ENCODE data around the gene PITPNC1. TPM values are rescaled to one million over a fixed set of nuclear protein-coding genes. Genes with fewer than 3 reads are reported as not detected.

Gene PITPNC1
- total and polyA plus RNA-seq, 2 donors (not counting 3 experiments of a cell fraction or from before 2014, with no cell fraction given) = 2.4 to 9.6 TPM

DNA sequence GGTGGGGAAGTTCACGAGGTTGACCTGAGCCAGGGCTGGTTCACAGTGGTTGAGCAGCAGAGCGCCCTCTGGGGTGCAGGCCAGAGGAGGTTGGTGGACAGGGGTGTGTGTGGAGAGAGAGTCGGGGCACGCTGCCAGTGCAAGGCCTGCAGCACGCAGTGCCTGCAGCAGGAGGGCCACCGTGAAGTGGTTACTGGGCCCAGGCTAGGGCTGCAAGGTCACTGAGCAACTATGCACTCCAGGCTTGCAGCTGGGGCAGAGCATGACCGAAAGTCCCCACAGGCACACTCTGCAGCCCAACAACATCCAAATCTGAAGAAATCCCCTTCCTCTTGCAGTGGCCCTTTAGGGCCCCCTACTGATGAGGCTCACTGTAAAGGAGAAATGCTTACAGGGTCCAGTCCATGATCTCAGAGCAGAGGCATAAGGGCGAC, 251.5 kb downstream of the PITPNC1 start:
- FAIRE-seq = no peak
- H4K20me1 ChIP-seq (replicated peaks; ENCODE audit: control insufficient read depth, extremely low read depth, insufficient read depth, low read length) = no peaks in the 10 kb centered on the region
- H3K4me3 ChIP-seq (replicated peaks in 1 of 3; ENCODE audit: insufficient read depth in 1 of 3, low read depth in 1 of 3, low read length in 3 of 3) = no peak overlapping the region
- TF ChIP-seq POLR2AphosphoS5 (IDR thresholded peaks at IDR 0.05; ENCODE audit: insufficient read depth, low read depth, low read length) (no peak), POLR2A (IDR thresholded peaks at IDR 0.05; ENCODE audit: low read depth, low read length) (no peak), FOS (IDR thresholded peaks at IDR 0.05; ENCODE audit: borderline replicate concordance, insufficient read depth, low read length) (no peak), EZH2 (IDR thresholded peaks at IDR 0.05; ENCODE audit: borderline replicate concordance, low read depth, low read length, severe bottlenecking) (no peak)
- TF ChIP-seq, protein P1, sequence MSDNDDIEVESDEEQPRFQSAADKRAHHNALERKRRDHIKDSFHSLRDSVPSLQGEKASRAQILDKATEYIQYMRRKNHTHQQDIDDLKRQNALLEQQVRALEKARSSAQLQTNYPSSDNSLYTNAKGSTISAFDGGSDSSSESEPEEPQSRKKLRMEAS (IDR thresholded peaks at IDR 0.05; ENCODE audit: insufficient read depth, insufficient read length) = no peak
- TF ChIP-seq, protein P2, sequence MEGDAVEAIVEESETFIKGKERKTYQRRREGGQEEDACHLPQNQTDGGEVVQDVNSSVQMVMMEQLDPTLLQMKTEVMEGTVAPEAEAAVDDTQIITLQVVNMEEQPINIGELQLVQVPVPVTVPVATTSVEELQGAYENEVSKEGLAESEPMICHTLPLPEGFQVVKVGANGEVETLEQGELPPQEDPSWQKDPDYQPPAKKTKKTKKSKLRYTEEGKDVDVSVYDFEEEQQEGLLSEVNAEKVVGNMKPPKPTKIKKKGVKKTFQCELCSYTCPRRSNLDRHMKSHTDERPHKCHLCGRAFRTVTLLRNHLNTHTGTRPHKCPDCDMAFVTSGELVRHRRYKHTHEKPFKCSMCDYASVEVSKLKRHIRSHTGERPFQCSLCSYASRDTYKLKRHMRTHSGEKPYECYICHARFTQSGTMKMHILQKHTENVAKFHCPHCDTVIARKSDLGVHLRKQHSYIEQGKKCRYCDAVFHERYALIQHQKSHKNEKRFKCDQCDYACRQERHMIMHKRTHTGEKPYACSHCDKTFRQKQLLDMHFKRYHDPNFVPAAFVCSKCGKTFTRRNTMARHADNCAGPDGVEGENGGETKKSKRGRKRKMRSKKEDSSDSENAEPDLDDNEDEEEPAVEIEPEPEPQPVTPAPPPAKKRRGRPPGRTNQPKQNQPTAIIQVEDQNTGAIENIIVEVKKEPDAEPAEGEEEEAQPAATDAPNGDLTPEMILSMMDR (IDR thresholded peaks at IDR 0.05; ENCODE audit: extremely low read depth in 1 of 2, insufficient read depth in 1 of 2, low read depth in 1 of 2, low read length in 2 of 2) = no peak
- H3K27ac ChIP-seq (ENCODE audit: insufficient read depth, low read depth, low read length) = no peak overlapping the region
- DNase-seq (ENCODE audit: low read depth, low spot score) = no peak
- intact Hi-C loops (cut with micrococcal nuclease) (no loop called here), dilution Hi-C loops (cut with MboI; ENCODE audit: extremely low pct_ligation_motif_present, low sequenced_read_pairs) (no loop called here)
- H3K27me3 ChIP-seq (ENCODE audit: control insufficient read depth in 2 of 2, insufficient read depth in 2 of 2, low read length in 2 of 2) = no peaks in the 10 kb centered on the region
- no peaks in the 10 kb centered on the region for H3K9me1 ChIP-seq (replicated peaks; ENCODE audit: control insufficient read depth, extremely low read depth, insufficient read depth, low read length)
- no TSS peak for BruUV-seq (replicated peaks)
- H3K9me3 ChIP-seq (replicated peaks; ENCODE audit: control insufficient read depth, insufficient read depth, low read length) = no peaks in the 10 kb centered on the region
- H3K4me2 ChIP-seq (ENCODE audit: insufficient read depth, low read length) = no peak overlapping the region
- ChIA-PET POLR2A (no interaction called here), CTCF (interaction anchor here (0.6 to 1.1 kb wide), 3 partner anchors 14 to 250 kb away, joined by 3 to 4 read pairs (median 3); no protein-coding TSS in a partner anchor)
- peaks cover 6% of the 10 kb centered on the region for H3K4me1 ChIP-seq (ENCODE audit: control insufficient read depth, extremely low read depth, insufficient read depth, low read length)
- no peaks in the 10 kb centered on the region for H3K36me3 ChIP-seq (ENCODE audit: control insufficient read depth in 2 of 2, extremely low read depth in 1 of 2, insufficient read depth in 2 of 2, low read length in 2 of 2)
- H2AFZ ChIP-seq (ENCODE audit: low read depth, low read length) = no peak overlapping the region
- no peaks in the 10 kb centered on the region for H3K79me2 ChIP-seq (ENCODE audit: control insufficient read depth, insufficient read depth, low read length)
- H3K9ac ChIP-seq (replicated peaks; ENCODE audit: extremely low read depth, insufficient read depth, low read length) = no peak overlapping the region

All from endothelial cell of umbilical vein (primary cell).